ENCODE results near the gene GIT1.
A peak's percentile ranks its signal among the peaks of the same experiment; 100 is the strongest.

DNA sequence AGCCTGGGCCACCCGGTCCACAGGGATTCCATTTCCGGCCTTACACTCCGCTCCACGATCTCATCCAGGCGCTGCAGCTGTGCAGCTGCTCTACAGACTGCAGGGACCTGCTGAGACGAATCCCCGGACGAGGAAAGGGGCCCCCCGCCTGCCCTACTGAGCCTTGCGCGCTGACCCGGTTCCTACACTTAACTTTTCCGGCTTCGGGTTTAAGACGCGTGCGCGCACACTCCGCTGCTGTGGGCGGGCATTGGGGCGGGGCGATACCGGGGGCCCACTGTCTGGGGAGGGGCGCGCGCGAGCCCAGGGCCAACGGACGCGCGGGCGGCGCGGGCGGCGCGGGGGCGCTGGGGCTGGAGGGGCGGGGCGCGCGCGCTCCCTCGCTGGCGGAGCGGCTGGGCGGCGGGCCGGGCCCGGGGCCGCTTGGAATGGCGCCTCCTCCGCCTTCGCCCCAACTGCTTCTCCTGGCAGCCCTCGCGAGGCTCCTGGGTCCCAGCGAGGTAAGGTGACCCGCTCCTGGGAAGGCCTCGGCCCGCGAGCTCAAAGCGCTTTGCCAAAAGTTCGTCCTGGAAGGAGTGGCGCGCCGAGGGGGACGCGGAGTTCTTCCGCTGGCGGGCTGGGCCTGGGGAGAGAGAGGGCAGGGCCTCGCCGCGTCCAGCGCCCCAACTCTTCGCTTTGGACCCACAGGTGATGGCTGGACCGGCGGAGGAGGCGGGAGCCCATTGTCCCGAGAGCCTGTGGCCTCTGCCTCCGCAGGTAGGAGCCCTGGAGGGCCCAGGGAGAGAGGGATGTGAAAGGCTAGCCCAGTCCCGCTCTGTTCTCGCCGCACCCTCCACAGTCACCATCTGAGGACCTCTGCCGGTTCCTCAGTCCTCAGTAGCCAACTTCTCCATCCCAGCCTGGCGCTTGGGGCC is 20.9 kb downstream of the GIT1 start, which contains the start of gene TP53I13:
- TF ChIP-seq CTCF (IDR thresholded peaks at IDR 0.05; ENCODE audit: poor library complexity) (peak; percentile 1), EZH2phosphoT487 (IDR thresholded peaks at IDR 0.05; ENCODE audit: low read depth, severe bottlenecking, unreplicated experiment) (no peak), EZH2 (IDR thresholded peaks at IDR 0.05; ENCODE audit: borderline replicate concordance) (no peak)

Measured in hepatocyte (in vitro differentiated cells).